Middle frontal gyrus (tissue), 1 donor: ENCODE measurements around the gene SLC1A3.
"Not testable (repeated sequence)": the region's sequence is repeated elsewhere in the genome, so short reads cannot be mapped to it uniquely, and the experiment has no call there.

Experiments used
- DNase-seq: peaks from one replicate; pipeline ENCODE4 v3.0.0-alpha.2; 2015; ENCODE audit warnings: low spot score; ENCODE audit errors: extremely low spot score

Gene SLC1A3

DNA sequence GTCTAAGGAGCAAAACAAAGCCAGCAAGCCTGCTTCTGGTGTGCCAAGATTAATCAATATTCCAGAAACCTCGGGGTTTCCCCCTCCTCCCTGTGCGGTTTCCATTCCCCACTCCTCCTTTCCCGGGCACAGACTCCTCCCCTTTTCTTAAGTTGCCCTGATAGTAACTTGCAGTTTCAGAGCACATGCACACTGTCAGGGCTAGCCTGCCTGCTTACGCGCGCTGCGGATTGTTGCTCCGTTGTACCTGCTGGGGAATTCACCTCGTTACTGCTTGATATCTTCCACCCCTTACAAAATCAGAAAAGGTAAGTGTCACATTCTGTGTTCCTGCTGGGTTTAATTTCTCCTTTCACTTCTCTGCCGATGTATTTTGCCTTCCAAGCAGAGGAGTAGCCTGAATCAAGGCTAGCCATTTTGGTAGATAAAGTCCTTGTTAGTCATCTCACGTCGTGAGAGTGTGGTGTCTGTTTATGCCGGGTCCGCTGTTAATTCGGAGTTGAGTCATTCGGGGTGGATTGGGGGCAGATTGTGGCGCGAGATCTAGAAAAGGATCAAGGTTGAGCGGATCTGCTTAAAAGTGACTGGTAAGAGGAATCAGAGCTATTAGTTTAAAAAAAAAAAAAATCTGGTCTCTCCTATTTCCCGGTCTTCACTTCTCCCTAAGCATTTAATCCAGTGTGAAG lies at the start of gene SLC1A3:
Gene SLC1A3, plus strand, starts transcription at position 179 of the 686 bp plus-strand sequence. CDS start 1,818 bp downstream, outside the sequence.
- peak; percentile 60 for DNase-seq

DNA sequence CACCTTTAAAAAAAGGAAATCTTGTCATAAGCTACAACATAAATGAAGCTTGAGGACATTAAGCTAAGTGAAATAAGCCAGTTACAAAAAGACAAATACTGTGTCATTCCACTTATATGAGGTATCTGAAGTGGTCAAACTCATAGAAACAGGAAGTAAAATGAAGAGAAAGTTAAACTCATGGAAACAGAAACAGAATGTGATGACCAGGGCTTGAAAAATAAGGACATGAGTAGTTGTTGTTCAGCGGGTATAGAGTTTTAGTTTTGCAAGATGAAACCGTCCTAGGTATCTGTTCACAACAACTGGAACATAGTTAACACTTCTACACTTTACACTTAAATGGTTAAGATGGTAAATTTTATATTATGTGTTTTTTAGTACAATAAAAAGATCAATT lies 47.8 kb upstream of the SLC1A3 start:
- no peak for DNase-seq

DNA sequence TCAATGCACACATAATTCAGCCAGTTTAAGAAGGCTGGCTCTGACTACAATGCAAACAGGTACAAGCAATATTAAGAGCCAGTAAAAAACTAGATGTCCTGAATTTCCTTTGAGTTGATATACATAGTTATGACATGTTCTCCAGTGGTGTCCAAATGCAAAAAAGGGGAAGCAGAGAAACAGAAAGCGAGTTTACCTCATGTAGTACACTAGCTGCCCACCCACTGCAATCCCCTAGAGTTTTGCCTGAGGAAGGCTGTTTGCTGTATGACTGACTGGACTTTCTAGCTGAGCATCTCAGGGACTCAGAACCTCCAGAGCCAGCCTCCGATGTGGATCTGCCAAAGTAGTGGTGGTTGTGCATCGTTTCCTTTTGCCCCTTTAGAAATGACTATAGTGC lies 44.8 kb upstream of the SLC1A3 start:
- DNase-seq = no peak

DNA sequence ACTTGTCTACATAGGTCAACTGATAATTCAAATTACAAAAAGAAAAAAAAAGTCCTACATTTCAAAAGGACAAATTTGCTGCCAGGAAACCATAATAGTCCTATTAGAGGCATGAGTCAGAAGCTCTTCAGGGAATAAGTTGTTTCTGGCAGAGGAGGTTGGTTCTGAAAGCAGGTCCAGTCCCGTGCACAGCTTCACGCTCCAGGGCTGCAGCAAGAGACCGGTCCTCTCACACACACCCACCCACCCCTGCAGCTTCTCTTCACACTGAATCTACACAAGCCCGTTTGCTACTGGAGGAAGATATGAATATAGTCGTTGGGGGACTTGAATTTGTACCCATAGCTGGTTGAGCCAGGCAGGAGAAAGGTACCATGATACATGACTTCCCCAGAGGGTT lies 36.9 kb upstream of the SLC1A3 start:
- no peak for DNase-seq

DNA sequence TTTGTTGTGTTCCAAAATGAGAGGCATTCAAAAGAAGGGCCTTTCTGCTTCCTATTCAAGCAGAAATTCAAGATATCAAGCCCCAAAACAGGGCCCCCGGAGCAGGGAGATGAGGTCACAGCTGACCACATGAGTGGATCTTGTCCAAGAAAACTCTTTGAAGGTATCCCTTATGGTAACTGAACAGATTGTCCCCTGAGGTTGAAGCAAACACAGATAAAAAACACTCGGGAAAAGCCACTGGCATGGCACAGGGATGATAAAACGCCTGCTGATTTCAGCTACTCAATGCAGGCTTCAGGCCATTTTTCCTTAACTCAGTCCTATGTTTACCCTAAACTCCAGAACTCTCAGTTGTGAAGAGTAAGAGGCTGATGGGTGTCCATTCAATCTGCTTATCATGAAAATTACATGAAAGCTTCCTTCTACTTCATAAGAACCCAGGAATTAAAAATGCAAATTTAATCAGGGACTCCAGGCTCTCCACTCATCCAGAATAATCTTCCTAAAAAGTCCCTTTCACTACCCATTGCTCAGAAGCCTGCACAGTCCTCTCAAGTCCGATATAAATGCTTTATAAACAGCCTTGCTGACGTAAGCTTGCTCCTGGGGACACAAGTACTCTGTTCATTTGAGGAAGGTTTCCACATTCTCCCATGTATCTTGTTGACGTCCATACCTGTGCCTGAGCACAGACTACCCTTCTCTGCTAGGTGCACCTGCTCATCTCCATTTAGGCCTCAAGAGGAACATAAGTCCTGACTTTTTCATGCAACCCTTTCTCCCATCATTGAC lies 35.9 kb upstream of the SLC1A3 start:
- no peak for DNase-seq

DNA sequence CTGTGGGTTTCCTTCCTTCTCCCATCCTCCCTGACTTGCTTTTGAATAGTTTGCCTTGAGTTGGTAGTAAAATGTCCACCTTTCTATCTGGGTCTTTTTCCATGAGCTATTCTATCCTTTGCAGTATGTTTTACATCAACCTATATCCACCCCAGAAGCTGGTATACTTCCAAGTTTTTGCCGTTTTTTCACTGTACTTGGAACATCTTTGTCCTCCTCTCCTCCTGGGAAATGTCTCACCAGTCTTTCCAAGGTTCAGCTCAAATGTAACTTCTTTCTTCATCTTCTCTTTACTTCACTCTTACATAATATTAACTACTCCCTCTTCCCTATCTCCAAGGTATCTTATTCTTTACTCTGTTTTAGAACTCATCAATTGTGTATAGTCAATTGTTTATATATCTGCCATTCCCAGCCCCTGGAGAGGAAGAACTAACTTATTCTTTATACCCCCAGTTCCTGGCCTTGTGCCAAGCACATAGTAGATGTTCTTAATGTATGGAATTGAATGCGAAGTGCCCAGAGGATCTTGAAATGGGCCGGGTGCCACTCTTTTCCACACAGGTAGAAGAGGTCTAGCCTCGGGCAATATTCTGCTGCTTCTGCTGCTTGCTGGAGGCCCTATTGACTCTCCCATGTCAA lies 34.9 kb upstream of the SLC1A3 start:
- no peak for DNase-seq

DNA sequence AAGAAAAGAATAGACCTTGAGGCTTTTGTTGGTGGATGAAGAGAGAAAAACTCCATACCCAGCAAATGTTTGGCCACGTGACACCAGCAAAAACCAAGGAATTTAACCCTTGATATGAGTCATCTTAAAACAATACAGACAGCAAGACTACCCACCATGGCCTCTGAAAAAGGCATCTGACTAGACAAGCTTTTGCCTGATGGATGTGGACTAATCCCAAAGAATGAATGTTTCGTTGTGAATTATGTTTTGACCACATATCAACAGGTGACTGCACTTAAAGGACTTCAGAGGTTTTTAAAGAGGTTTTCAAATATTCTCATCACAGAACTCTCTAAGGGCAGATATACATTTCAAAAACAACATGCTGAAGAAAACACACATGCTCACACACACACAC lies 33.0 kb upstream of the SLC1A3 start:
- no peak for DNase-seq

DNA sequence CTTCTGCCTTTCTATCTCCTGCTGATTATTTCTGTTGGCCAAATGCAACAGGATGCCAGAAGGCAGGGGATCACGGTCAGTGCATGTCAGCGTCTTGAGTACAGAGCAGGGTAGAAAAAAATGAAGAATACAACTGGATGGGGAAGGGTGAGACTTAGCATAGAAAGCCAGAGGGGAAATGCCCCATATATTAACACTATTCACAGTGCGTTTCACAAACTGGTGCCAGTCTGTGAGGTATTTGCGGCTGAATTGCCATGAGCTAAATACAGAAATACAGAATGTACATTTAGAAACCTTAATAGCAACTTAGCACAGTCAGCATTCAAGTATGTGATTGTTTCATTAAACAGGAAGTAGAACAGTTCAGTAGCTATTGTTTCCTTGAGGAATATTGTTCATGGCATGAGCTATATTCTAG lies 31.0 kb upstream of the SLC1A3 start:
- DNase-seq = no peak

DNA sequence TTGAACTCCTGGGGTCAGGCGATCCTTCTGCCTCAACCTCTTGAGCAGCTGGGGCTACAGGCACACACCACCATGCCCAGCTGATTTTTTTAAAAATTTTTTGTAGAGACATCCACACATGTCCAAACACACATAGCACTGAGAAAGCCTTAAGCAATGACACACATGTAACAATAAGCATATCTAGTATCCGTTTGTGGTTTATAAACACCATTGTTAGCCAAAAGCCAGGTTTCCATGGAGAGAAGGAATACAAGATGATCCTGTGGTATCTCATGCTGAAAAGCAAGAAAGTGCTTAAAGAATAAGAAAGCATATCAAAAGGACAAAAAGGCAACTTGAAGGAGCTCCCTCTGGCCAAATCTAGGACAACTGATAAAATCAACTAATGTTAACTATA lies 29.7 kb upstream of the SLC1A3 start:
- DNase-seq = no peak

DNA sequence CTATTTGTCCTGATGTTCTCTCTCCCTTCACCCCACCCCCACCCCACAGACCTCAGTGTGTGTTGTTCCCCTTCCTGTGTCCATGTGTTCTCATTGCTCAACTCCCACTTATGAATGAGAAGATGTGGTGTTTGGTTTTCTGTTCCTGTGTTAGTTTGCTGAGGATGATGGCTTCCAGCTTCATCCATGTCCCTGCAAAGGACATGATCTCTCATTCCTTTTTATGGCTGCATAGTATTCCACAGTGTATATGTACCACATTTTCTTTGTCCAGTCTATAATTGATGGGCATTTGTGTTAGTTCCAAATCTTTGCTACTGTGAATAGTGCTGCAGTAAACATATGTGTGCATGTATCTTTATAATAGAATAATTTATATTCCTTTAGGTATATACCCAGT lies 26.5 kb upstream of the SLC1A3 start:
- not testable (repeated sequence) for DNase-seq

DNA sequence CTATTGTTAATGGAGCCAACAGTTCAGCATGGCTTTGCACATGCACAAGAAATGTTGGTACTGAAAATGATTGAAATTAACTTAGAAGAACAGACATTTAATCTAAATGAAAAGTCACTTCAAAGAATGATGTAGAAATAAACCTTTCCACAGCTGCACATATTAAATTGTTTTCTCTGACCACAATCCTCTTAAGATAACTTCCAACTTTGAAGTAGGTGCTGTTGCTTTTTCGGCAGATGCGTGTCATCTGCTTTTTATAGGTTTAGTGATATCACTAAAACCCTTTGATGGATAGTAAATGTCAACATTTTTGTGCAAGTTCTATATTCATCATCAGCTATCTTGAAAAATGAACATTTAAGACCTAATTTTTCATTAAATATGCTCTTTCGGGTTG lies 25.3 kb upstream of the SLC1A3 start:
- no peak for DNase-seq

DNA sequence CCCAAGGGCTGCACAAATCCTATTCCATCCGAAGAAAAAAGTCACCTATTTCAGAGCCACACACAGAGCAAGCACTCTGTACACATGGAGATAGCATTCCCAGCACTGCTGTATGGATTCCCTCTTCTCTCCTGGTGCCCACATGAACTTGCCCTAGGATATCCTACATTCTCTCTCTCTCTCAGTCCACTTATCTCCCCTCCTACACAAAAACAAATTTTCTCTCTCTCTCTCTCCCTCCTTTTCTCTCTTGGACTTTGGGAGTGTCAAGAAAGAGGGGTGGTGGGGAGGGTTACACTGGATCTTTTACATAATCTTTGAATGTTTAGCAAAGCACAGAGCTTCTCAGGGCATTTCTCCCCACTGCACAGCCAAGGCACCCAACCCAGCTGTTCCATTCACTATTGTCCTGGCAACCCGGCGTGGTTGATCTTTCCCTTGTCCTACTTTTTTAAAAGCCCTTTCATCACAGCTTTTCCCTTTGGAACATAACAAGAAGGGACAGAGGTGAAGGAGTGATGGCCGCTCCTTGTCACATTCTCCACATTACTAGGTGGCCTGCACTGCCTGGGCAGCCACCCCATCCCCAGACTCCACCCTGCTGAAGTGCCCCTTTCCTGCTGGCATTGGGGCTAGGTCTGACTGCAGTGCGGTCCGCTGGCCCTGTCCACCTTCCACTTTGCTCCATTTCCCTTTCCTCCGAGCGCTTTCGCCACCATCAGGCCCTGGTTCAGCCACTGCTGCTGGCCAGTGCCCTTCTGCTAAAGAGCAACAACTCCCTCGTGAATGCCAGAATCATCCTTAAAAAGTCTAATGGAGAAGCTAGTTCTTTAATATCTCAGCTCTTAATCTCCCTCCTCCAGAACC lies 22.2 kb upstream of the SLC1A3 start:
- no peak for DNase-seq

DNA sequence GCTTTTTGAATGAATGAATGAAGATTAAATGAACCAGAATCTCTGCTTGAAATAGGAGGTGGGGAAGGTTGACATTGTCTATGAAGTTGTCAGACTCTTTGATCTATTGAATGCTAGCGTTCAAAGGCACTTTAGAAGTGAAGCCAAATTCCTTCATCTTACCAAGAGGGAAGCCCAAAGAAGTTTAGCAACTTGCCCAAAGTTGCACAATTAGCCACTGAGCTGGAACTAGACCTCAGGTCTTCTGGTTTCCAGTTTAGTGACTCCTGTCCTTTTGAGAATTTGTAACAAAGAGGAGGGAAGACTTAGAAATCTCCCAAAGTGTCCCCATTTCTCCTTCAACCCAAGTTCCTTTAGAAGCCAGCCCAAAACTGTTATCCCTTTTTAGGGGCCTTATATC lies 20.7 kb upstream of the SLC1A3 start:
- no peak for DNase-seq

DNA sequence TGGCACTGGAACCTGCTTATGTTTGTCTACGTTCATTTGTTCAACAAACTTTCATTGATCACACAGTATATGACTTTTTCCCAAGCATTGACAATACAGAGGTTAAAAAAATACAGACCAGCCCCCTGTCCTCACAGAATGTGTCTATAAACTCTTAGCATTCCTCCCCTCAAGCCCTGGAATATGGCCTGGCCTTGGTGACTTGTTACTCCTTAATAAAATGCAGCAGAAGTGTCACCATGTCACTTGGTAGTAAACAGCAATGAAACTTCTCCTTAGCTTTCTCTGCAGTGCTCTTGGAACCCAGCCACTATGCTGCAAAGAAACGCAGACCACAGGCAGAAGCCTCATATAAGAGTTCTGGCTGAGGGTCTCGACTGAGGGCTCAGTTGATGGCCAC lies 19.1 kb upstream of the SLC1A3 start:
- no peak for DNase-seq

DNA sequence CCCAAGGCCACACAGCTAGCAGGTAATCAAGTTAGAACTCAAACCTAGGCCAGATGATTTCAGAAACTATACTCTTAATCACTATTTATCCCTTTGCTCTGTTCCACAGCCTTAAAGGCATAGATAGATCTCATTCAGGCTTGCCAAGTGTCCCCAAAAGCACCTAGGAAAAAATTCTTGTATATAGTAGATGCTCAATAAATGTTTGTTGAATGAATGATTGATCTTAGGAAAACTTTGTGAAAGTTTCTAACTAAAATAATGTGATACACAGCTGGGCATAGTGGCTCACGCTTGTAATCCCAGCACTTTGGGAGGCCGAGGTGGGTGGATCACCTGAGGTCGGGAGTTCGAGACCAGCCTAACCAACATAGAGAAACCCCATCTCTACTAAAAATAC lies 16.7 kb upstream of the SLC1A3 start:
- DNase-seq = not testable (repeated sequence)

DNA sequence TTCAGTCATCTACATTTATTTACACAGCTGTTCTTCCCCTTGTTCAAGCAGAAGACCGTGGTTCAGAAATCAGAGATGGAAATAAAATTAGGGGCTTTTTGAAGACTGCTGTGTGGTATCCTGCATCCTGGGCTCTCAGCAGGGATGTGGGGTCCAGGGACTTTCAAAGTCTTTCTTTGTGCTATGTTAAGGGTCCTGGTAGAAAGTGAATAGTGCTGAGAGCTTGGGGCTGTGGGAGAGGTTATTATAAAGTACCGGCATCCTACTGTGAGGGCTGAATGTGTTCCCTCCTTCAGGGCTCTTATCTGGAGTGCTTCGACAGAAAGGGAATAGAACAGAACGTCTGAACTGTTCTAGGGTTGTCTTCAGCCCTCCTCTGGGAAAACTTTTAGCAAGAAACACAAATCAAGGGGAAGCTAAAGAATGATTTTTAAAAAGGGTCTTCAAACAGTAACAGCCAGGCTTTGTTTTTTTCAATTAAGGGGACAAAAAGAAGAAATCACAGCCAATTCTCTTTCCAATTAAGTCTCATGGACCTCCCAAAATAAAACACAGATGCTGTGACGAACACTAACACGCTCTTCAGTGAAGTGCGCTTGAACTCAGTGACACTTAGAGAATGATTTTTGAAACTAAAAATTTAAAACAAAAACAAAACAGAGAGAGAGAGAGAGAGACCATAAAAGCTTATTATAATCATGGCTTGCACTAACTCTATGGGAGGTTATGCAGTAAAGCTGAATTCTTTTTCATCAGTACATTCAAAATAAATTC lies 15.7 kb upstream of the SLC1A3 start:
- no peak for DNase-seq

DNA sequence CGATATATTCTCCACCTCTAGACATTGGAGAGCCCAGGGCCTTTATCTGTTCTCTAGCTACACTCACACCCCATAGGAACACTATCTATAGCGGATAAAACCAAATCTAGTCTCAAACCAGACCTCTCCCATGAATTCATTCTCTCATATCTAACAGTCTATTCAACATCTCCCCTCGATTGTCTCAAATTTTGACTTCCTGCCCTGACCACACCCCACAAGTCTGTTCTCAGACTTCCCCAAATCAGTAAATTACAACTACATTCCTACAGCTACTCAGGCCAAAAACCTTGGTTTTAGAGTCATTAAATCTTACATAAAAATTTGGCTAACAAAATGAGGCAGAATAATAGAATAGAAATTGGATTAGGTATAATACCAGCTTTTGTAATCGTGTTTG lies 12.5 kb upstream of the SLC1A3 start:
- DNase-seq = no peak

DNA sequence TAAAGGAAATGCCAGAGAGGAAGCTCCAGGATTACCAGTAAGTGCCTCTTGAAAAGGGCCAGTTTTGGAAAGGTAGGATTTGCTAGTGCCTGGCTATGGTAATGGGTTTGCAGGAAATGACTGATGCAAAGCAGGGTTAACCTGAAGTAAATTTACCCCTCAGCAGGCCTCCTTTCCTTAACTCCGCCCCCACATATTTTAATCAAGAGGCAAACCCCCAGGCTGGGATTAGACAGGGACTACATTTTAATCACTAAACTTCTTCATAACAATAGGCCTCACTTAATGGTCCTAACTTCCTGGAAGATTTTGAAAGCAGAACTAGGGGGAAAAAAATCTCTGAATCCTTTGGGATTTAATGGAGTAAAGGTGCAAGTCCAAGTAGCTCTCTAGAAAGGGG lies 10.2 kb upstream of the SLC1A3 start:
- no peak for DNase-seq

DNA sequence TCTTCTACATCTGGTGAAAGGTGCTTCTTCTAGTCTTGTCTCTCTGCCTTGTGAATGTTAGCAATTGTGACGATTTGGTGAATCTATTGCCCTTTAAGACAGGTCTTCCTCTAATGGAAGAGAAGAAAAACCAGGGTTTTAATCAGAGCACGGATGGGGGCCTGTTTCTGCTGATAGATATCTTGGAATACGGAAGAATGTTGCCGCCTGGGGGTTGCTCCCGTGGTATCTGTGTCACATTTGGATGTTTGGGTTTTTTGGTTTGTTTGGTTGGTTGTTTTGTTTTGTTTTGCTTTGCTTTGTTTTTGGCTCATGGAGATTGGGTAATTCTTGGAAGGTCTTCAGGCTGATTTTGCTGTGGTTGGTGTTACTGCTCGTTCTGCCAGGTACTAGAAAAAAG lies 9.7 kb upstream of the SLC1A3 start:
- no peak for DNase-seq

DNA sequence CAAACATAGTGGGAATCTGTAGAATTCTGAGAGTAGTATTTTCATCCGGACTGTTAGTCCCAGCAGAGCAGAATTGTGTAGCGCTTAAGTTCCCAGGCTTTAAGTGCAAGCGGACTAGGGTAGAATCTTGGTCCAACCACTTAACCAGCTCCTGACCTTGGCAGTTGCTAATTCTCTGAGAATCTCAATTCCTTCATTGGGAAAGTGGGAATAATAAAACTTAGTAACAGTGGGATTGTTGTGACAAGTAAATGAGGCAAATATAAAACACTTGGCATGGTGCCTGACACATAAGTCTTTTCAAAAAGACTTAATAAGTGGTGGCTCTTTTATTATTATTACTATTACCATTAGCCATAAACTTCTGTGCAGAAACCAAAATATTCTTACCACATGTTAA lies 8.4 kb upstream of the SLC1A3 start:
- DNase-seq = no peak
